Measurements from ENCODE around the gene LPP. TPM values are rescaled to one million over a fixed set of nuclear protein-coding genes. Genes with fewer than 3 reads are reported as not detected.

LPP gene
- total RNA-seq, 1 donor from 2014 or later, result 1,791 TPM

DNA sequence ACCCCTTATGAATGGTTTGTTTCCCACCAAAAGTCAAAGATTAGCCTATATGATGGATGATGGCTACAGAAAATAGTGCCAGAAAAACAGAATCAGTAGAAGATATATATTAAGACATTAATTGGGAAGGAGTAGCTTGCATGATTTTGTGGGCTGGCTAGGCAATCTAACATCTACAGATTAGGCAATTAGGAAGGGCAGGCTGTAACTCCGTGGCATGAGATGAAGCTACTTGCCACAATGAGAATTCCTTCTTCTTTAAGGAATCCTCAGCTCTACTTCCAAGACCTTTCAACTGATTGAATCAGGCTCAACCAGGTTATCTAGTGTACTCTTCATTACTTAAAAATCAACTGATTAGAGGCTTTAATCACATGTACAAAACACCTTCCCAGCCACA is 426.7 kb downstream of the LPP start:
- intact Hi-C loops (cut with DNase I), result loop anchor here (5.0 kb wide), 1 partner anchor 838 kb away; no protein-coding TSS in a partner anchor
- H3K27ac ChIP-seq, result peak overlapping the region; percentile 85

DNA sequence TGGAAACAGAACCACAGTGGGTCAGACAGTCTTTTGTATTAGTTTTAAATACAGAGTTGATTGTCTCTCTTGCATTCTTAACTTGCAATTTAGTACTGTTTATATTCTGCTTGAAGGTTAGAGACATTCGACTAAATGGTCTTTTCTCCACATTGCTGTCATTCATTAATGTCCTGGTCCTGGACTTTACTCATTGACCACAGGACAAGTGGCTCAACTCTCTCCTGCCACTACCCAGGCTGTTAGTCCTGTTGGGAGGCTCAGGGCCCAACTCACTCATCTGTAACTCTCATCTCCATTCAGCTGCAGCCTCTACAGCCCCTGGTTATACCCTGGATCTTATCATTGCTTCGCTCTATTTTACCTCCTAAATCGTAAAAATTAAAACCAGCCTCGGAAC is 427.4 kb downstream of the LPP start:
- DNase-seq (ENCODE audit: low spot score in 2 of 2), result no peak
- Histone ChIP-seq H3K4me3 (no peak overlapping the region), H3K27me3 (no peaks in the 10 kb centered on the region), H3K27ac (peak overlapping the region; percentile 85), H3K36me3 (no peaks in the 10 kb centered on the region), H3K4me1 (peaks cover 11 to 59% of the 10 kb centered on the region in 2 donors), H3K9me3 (no peaks in the 10 kb centered on the region)
- TF ChIP-seq, protein P1, sequence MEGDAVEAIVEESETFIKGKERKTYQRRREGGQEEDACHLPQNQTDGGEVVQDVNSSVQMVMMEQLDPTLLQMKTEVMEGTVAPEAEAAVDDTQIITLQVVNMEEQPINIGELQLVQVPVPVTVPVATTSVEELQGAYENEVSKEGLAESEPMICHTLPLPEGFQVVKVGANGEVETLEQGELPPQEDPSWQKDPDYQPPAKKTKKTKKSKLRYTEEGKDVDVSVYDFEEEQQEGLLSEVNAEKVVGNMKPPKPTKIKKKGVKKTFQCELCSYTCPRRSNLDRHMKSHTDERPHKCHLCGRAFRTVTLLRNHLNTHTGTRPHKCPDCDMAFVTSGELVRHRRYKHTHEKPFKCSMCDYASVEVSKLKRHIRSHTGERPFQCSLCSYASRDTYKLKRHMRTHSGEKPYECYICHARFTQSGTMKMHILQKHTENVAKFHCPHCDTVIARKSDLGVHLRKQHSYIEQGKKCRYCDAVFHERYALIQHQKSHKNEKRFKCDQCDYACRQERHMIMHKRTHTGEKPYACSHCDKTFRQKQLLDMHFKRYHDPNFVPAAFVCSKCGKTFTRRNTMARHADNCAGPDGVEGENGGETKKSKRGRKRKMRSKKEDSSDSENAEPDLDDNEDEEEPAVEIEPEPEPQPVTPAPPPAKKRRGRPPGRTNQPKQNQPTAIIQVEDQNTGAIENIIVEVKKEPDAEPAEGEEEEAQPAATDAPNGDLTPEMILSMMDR (IDR thresholded peaks at IDR 0.05), result no peak
- intact Hi-C loops (cut with DNase I), result loop anchor here (5.0 kb wide), 1 partner anchor 839 kb away; no protein-coding TSS in a partner anchor

More for the DNA sequence above, 426.7 kb downstream of the LPP start:
- H3K4me1 ChIP-seq, result peaks cover 9 to 53% of the 10 kb centered on the region in 2 donors
- no peaks in the 10 kb centered on the region for H3K9me3 ChIP-seq
- H3K27me3 ChIP-seq, result no peaks in the 10 kb centered on the region
- TF ChIP-seq, protein P1 (IDR thresholded peaks at IDR 0.05), result no peak
- no peaks in the 10 kb centered on the region for H3K36me3 ChIP-seq
- no peak overlapping the region for H3K4me3 ChIP-seq
- DNase-seq (ENCODE audit: low spot score in 2 of 2), result no peak

DNA sequence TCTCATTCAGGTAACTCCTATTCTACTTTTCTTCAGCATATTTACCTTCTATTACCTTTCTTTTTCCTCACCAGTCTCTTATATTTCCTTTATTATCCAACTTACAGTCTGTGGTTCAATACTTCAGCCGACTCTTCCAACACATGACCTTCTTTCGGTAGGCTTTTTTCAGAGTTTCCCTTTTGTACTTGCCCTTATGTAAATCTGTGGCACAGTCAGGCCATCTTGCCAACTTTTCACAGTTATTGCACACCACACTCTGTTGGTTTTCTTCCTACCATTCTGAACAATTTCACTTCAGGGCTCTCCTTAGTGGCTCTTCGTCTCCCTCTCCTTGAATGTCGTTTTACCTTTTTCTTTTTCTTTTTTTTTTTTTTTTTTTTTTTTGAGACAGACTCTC is 427.8 kb downstream of the LPP start:
- Histone ChIP-seq H3K9me3 (no peaks in the 10 kb centered on the region), H3K4me3 (no peak overlapping the region), H3K27ac (peak overlapping the region; percentile 85), H3K27me3 (no peaks in the 10 kb centered on the region), H3K4me1 (peaks cover 11 to 59% of the 10 kb centered on the region in 2 donors), H3K36me3 (no peaks in the 10 kb centered on the region)
- intact Hi-C loops (cut with DNase I), result loop anchor here (5.0 kb wide), 1 partner anchor 839 kb away; no protein-coding TSS in a partner anchor
- TF ChIP-seq, protein P1 (IDR thresholded peaks at IDR 0.05), result no peak
- DNase-seq (ENCODE audit: low spot score in 2 of 2), result no peak

DNA sequence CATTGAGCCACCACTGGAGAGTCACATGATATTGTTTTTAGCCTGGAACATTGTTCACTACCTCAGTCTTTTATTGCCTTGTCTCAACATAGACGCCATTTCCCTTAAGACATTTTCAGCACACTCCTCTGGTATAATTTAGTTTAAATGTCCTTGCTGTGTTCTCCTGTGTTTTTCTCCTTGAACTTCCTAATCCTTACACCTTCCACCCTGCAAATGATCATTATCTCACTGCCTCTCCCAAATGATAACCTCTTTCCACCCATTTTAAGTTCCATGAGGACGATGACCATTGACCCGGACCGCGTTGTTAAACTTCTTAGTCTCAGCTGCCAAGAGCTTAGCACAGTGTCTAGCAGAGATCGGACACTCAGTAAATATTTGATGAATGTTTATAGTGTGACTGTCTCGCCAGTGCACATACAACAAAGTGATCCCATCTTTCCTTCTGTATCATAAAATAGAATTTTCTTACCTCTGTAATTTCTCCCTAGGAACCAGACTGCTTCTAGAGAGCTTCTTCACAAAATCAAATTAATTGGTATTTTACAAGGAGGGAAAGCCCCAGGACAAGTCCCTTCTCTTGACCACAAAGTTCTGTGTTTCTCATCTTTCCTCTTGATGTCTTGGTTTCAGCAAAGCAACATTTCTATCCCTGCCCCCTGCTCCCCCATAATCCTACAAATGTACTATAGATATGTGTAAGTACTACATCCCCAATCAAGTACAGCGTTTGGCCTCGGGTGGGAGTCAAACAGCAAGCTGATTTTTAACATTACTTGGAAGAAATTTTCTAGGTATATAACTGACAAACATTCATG is 429.6 kb downstream of the LPP start:
- H3K27me3 ChIP-seq, result no peaks in the 10 kb centered on the region
- H3K9me3 ChIP-seq, result no peaks in the 10 kb centered on the region
- peaks cover 14 to 49% of the 10 kb centered on the region in 2 donors for H3K4me1 ChIP-seq
- no peaks in the 10 kb centered on the region for H3K36me3 ChIP-seq
- TF ChIP-seq, protein P1 (IDR thresholded peaks at IDR 0.05), result no peak
- no peak for DNase-seq (ENCODE audit: low spot score in 2 of 2)
- H3K27ac ChIP-seq, result peak overlapping the region; percentile 85
- intact Hi-C loops (cut with DNase I), result loop anchor here (5.0 kb wide), 1 partner anchor 841 kb away; no protein-coding TSS in a partner anchor
- H3K4me3 ChIP-seq, result no peak overlapping the region

DNA sequence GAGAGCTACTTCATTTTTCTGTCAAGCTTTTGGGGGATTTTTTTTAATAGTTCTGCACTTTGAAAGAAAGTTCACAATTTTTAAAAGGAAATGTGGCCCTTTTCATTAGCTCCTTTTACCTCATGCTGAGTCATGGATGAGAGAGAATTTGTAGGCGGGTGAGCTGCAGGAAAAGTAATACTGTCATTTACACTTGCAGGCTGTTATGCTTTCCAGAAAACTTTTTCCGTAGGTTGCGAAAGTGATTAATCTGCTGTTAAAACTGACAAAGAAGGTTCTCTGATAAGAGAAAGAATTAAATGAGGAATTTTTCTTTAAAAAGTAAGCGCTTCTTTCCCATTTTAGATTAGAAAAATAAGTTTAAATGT is 430.2 kb downstream of the LPP start:
- intact Hi-C loops (cut with DNase I), result loop anchor here (5.0 kb wide), 1 partner anchor 842 kb away; no protein-coding TSS in a partner anchor

More for the DNA sequence above, 430.2 kb downstream of the LPP start:
- H3K9me3 ChIP-seq, result no peaks in the 10 kb centered on the region
- no peak for DNase-seq (ENCODE audit: low spot score in 2 of 2)
- peaks cover 14 to 47% of the 10 kb centered on the region in 2 donors for H3K4me1 ChIP-seq
- no peaks in the 10 kb centered on the region for H3K36me3 ChIP-seq
- H3K4me3 ChIP-seq, result no peak overlapping the region
- TF ChIP-seq, protein P1 (IDR thresholded peaks at IDR 0.05), result no peak
- no peaks in the 10 kb centered on the region for H3K27me3 ChIP-seq
- H3K27ac ChIP-seq, result peak overlapping the region; percentile 85
